CD14-positive monocyte (primary cell): ENCODE measurements around the gene CEP97. TPM values are rescaled to one million over a fixed set of nuclear protein-coding genes. Genes with fewer than 3 reads are reported as not detected.
A peak's percentile ranks its signal among the peaks of the same experiment; 100 is the strongest.

Experiments
- DNase-seq, 3 donors: peaks; one replicate each; pipeline ENCODE4 v3.0.0-alpha.2; 2011 to 2022
- H2AFZ ChIP-seq: 2 replicates; pipeline ENCODE4 v1.6.0; 2012; ENCODE audit warnings: mild to moderate bottlenecking, low read depth, low read length, inconsistent platforms; ENCODE audit not compliant: insufficient read depth, poor library complexity, severe bottlenecking
- H3K27ac ChIP-seq, 2 donors: 1 replicate in 1 of 2; 2 replicates in 1 of 2; pipeline ENCODE4 v1.5.1; 2012 to 2013; ENCODE audit warnings: low read length in 2 of 2, control low read depth in 1 of 2, inconsistent platforms in 1 of 2, low read depth in 1 of 2, mild to moderate bottlenecking in 1 of 2
- H3K27me3 ChIP-seq, 2 donors: one replicate each; pipeline versions ENCODE4 v1.6.0 to v1.6.1; 2011 to 2013; ENCODE audit warnings: low read length in 2 of 2; ENCODE audit not compliant: control insufficient read depth in 2 of 2, insufficient read depth in 2 of 2
- H3K36me3 ChIP-seq, 2 donors: replicated peaks in 1 of 2; 1 replicate in 1 of 2; 2 replicates in 1 of 2; pipeline versions ENCODE4 v1.5.1 to v1.6.1; 2012 to 2013; ENCODE audit warnings: low read length in 2 of 2, control low read depth in 1 of 2, inconsistent platforms in 1 of 2, mild to moderate bottlenecking in 1 of 2; ENCODE audit not compliant: insufficient read depth in 2 of 2, control insufficient read depth in 1 of 2
- H3K4me1 ChIP-seq, 2 donors: 1 replicate in 1 of 2; 2 replicates in 1 of 2; pipeline versions ENCODE4 v1.5.1 to v1.6.1; 2012 to 2013; ENCODE audit warnings: low read length in 2 of 2, control low read depth in 1 of 2, inconsistent platforms in 1 of 2, mild to moderate bottlenecking in 1 of 2, moderate library complexity in 1 of 2; ENCODE audit not compliant: insufficient read depth in 2 of 2, control insufficient read depth in 1 of 2
- H3K4me2 ChIP-seq: replicated peaks from 2 replicates; pipeline ENCODE3; 2012; ENCODE audit warnings: low read length, moderate library complexity, mild to moderate bottlenecking; ENCODE audit not compliant: poor library complexity, severe bottlenecking; ENCODE audit errors: extremely low read depth
- H3K4me3 ChIP-seq, 3 experiments: fragments of 200-600 bp in 1 of 3; sonication (generic) in 1 of 3; replicated peaks in 1 of 3; 1 replicate in 2 of 3; 2 replicates in 1 of 3; pipeline ENCODE4 v1.5.1; 2011 to 2013; ENCODE audit warnings: low read length in 3 of 3, mild to moderate bottlenecking in 3 of 3, control low read depth in 2 of 3, low read depth in 2 of 3, inconsistent platforms in 1 of 3, moderate library complexity in 1 of 3
- H3K79me2 ChIP-seq: 2 replicates; pipeline ENCODE4 v1.6.0; 2012; ENCODE audit warnings: mild to moderate bottlenecking, control low read depth, inconsistent platforms, low read length, moderate library complexity; ENCODE audit not compliant: insufficient read depth
- H3K9ac ChIP-seq: 2 replicates; pipeline ENCODE4 v1.6.0; 2017; ENCODE audit warnings: low read length, mild to moderate bottlenecking; ENCODE audit not compliant: insufficient read depth, poor library complexity, severe bottlenecking
- H3K9me3 ChIP-seq, 2 donors: replicated peaks in 1 of 2; 1 replicate in 1 of 2; 2 replicates in 1 of 2; pipeline versions ENCODE4 v1.5.1 to v1.6.1; 2012 to 2013; ENCODE audit warnings: low read length in 2 of 2, control low read depth in 1 of 2; ENCODE audit not compliant: control insufficient read depth in 1 of 2, insufficient read depth in 1 of 2
- H4K20me1 ChIP-seq: 2 replicates; pipeline ENCODE4 v1.6.0; 2012; ENCODE audit warnings: mild to moderate bottlenecking, low read length, control low read depth, moderate library complexity; ENCODE audit not compliant: insufficient read depth
- H3K27ac Mint-ChIP-seq, 7 donors: one replicate each; pipeline ENCODE4 v1.8.0; 2020; ENCODE audit warnings: mild to moderate bottlenecking in 7 of 7, mixed read lengths in 7 of 7, moderate library complexity in 6 of 7, inconsistent platforms in 2 of 7
- H3K27me3 Mint-ChIP-seq, 3 donors: one replicate each; pipeline ENCODE4 v1.8.0; 2021 to 2022; ENCODE audit warnings: low read depth in 3 of 3, mild to moderate bottlenecking in 3 of 3, mixed read lengths in 3 of 3, moderate library complexity in 3 of 3, inconsistent platforms in 1 of 3
- H3K36me3 Mint-ChIP-seq, 2 donors: one replicate each; pipeline ENCODE4 v1.8.0; 2020; ENCODE audit warnings: mixed read lengths in 2 of 2, inconsistent platforms in 1 of 2, mild to moderate bottlenecking in 1 of 2
- H3K4me1 Mint-ChIP-seq: one replicate; pipeline ENCODE4 v1.8.0; 2020; ENCODE audit warnings: mild to moderate bottlenecking, mixed read lengths
- H3K4me3 Mint-ChIP-seq, 2 donors: one replicate each; pipeline ENCODE4 v1.8.0; 2020; ENCODE audit warnings: mild to moderate bottlenecking in 2 of 2, mixed read lengths in 2 of 2, moderate library complexity in 1 of 2
- H3K9me3 Mint-ChIP-seq, 7 donors: one replicate each; pipeline ENCODE4 v1.8.0; 2020 to 2022; ENCODE audit warnings: mixed read lengths in 7 of 7, mild to moderate bottlenecking in 6 of 7, moderate library complexity in 6 of 7, inconsistent platforms in 2 of 7
- WGBS: methylation state at CpG from one replicate; pipeline ENCODE4 v1.1.5; 2013; ENCODE audit warnings: missing lambda C conversion rate; ENCODE audit not compliant: insufficient coverage; 5-methylcytosine and 5-hydroxymethylcytosine counted together
- intact Hi-C, 2 donors: fragments of 100-400 bp; cut with micrococcal nuclease; formaldehyde crosslinking; loops; one replicate each; pipeline versions ENCODE4 v1.15.0 to v1.15.1; 2023
- polyA minus RNA-seq: library from RNA; depleted of rRNA, polyadenylated mRNA; stranded (reverse); fragments of >200 nt; gene quantifications from 2 replicates; pipeline ENCODE4 v1.2.3, GENCODE V29; 2012
- polyA plus RNA-seq, 3 donors: library from polyadenylated mRNA; depleted of rRNA in 1 of 3; unstranded in 2 of 3; stranded (reverse) in 1 of 3; fragments of 300-500 nt in 2 of 3; fragments of >200 nt in 1 of 3; fragmentation: Illumina TruSeq in 2 of 3; gene quantifications; 1 replicate in 2 of 3; 2 replicates in 1 of 3; pipeline ENCODE4 v1.2.3, GENCODE V29; 2012 to 2021
- total RNA-seq, 12 experiments: library from RNA in 1 of 12; stranded (reverse) in 1 of 12; fragments of 120-200 nt in 1 of 12; gene quantifications; one replicate each; pipeline ENCODE4 v1.2.4 and lab custom pipeline; 2013 to 2026; ENCODE audit warnings: mixed read lengths in 6 of 12, inconsistent platforms in 1 of 12
- TF ChIP-seq, protein P1 (sequence below): fragments of 200-600 bp; IDR thresholded peaks from one replicate; pipeline ENCODE4 v1.8.0; 2022; ENCODE audit warnings: antibody characterized with exemption, mild to moderate bottlenecking

CEP97 gene
- 4.6 TPM for total RNA-seq (2013)
- polyA plus RNA-seq (1 to 10 TPM in 2 of 3 donors, under 1 TPM in 1; 0.79 to 1.7 (median 1.5) TPM), polyA minus RNA-seq (2.1 and 3.0 TPM in 2 replicates), total RNA-seq (lab: John Stamatoyannopoulos, UW) (4.1 to 40.2 (median 18.2) reads per million in 11 experiments)

- Histone ChIP-seq H3K9me3 (no peaks in the 10 kb centered on the region), H3K9ac (peak within 1 kb of the TSS; percentile 75), H3K4me2 (peak within 1 kb of the TSS; percentile 97), H3K27me3 (no peaks in the 10 kb centered on the region), H3K4me1 (peaks cover 46 to 50% of the 10 kb centered on the region in 2 donors), H3K36me3 (peaks cover 5 to 18% of the 10 kb centered on the region in 2 donors), H3K79me2 (peaks cover 14% of the 10 kb centered on the region), H2AFZ (peak within 1 kb of the TSS; percentile 100), H4K20me1 (no peaks in the 10 kb centered on the region), H3K4me3 (peak within 1 kb of the TSS; percentile 63 to 99 (median 98)), H3K27ac (peak within 1 kb of the TSS; percentile 32 to 91)
- TF ChIP-seq, protein P1, sequence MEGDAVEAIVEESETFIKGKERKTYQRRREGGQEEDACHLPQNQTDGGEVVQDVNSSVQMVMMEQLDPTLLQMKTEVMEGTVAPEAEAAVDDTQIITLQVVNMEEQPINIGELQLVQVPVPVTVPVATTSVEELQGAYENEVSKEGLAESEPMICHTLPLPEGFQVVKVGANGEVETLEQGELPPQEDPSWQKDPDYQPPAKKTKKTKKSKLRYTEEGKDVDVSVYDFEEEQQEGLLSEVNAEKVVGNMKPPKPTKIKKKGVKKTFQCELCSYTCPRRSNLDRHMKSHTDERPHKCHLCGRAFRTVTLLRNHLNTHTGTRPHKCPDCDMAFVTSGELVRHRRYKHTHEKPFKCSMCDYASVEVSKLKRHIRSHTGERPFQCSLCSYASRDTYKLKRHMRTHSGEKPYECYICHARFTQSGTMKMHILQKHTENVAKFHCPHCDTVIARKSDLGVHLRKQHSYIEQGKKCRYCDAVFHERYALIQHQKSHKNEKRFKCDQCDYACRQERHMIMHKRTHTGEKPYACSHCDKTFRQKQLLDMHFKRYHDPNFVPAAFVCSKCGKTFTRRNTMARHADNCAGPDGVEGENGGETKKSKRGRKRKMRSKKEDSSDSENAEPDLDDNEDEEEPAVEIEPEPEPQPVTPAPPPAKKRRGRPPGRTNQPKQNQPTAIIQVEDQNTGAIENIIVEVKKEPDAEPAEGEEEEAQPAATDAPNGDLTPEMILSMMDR: no peak
- Mint-ChIP-seq H3K27me3 (peaks cover 0 to 2% (median 0%) of the 10 kb centered on the region in 3 donors), H3K9me3 (peaks cover 0 to 2% (median 0%) of the 10 kb centered on the region in 7 donors), H3K4me1 (peaks cover 42% of the 10 kb centered on the region), H3K36me3 (peaks cover 4 to 20% of the 10 kb centered on the region in 2 donors), H3K27ac (peak within 1 kb of the TSS; percentile 90 to 97 (median 95)), H3K4me3 (peak within 1 kb of the TSS; percentile 98 to 99)
- peak; percentile 81 to 92 (median 88) for DNase-seq
- WGBS: under 1% methylated on average over 44 of the region's 49 CpGs
- intact Hi-C loops: loop anchor here (2.0 to 5.0 kb wide), 3 partner anchors 37 to 53 kb away; partner anchors contain the start of genes RPL24 (in 2 of the 2) and NXPE3 (in 1 of the 2)
Measured at GRCh38 chr3:101724329-101725193, at the start of gene CEP97. TSS of gene CEP97 (plus strand) at chr3:101724614. CDS start at chr3:101724677, 63 bp downstream.

DNA sequence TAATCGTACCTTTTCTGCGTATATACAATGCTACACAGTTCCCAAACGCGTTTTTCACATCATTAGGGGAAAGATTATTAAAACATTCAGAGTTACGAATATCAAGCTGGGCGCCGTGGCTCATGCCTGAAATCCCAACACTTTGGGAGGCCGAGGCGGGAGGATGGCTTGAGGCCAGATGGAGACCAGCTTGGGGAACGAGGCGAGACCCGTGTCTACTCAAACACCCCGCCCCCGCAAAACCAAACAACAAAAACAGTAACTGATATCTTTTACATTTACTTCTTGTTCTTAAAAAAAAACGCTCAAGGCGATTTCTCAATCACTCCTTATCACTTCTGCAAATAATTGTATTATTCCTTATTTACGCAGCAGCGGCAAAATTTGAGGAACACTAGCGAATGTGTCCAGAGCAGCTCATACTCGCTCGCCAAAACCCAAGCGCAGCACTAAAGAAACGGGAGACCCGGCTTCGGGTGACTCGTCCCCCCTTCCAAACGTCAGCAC lies 48.7 kb upstream of the CEP97 start:
- 4% methylated on average over 20 of the region's 27 CpGs for WGBS
- Histone ChIP-seq H3K36me3 (peaks cover 22 to 31% of the 10 kb centered on the region in 2 donors), H3K9ac (peak overlapping the region; percentile 99), H3K79me2 (peaks cover 74% of the 10 kb centered on the region), H3K4me1 (peaks cover 16 to 25% of the 10 kb centered on the region in 2 donors), H3K4me3 (peak overlapping the region; percentile 91 to 99 (median 99)), H3K4me2 (peak overlapping the region; percentile 87), H3K9me3 (no peaks in the 10 kb centered on the region), H3K27me3 (no peaks in the 10 kb centered on the region), H2AFZ (peak overlapping the region; percentile 94), H4K20me1 (peaks cover 55% of the 10 kb centered on the region), H3K27ac (peak overlapping the region; percentile 98 to 99)
- TF ChIP-seq, protein P1: no peak
- peak in 1 of 3 donors; percentile 92 for DNase-seq
- intact Hi-C loops: no loop called here
- peaks cover 34% of the 10 kb centered on the region for H3K4me1 Mint-ChIP-seq
- H3K36me3 Mint-ChIP-seq: peaks cover 22 to 37% of the 10 kb centered on the region in 2 donors
- H3K27me3 Mint-ChIP-seq: peaks cover 0 to 2% (median 0%) of the 10 kb centered on the region in 3 donors
- H3K4me3 Mint-ChIP-seq: peak overlapping the region; percentile 90 to 93
- no peaks in the 10 kb centered on the region for H3K9me3 Mint-ChIP-seq
- peak overlapping the region; percentile 94 to 99 (median 97) for H3K27ac Mint-ChIP-seq
